Tibial nerve (tissue), 4 donors: ENCODE data around the gene CYP11A1. TPM values are rescaled to one million over a fixed set of nuclear protein-coding genes. Genes with fewer than 3 reads are reported as not detected.

ENCODE experiments used
- DNase-seq, 2 donors: peaks; one replicate each; pipeline ENCODE4 v3.0.0-alpha.2; 2019; ENCODE audit warnings: low spot score in 2 of 2
- H3K27ac ChIP-seq, 4 donors: fragments of 200-600 bp; sonication (generic) in 3 of 4; one replicate each; pipeline ENCODE4 v1.5.1; 2017 to 2019; ENCODE audit warnings: mild to moderate bottlenecking in 1 of 4
- H3K27me3 ChIP-seq, 2 donors: fragments of 200-600 bp; sonication (generic) in 1 of 2; one replicate each; pipeline versions ENCODE4 v1.5.1 to v1.6.0; 2017 to 2019
- H3K36me3 ChIP-seq, 3 donors: fragments of 200-600 bp; sonication (generic); one replicate each; pipeline ENCODE4 v1.5.1; 2018 to 2019
- H3K4me1 ChIP-seq, 4 donors: fragments of 200-600 bp; sonication (generic) in 3 of 4; one replicate each; pipeline ENCODE4 v1.5.1; 2017 to 2019
- H3K4me3 ChIP-seq, 4 donors: fragments of 200-600 bp; sonication (generic) in 3 of 4; one replicate each; pipeline ENCODE4 v1.5.1; 2017 to 2019; ENCODE audit warnings: mild to moderate bottlenecking in 1 of 4, moderate library complexity in 1 of 4
- H3K9me3 ChIP-seq, 4 donors: fragments of 200-600 bp; sonication (generic) in 3 of 4; one replicate each; pipeline ENCODE4 v1.5.1; 2017 to 2019
- CTCF ChIP-seq, 5 experiments: fragments of 200-600 bp in 3 of 5; fragments of 450-650 bp in 2 of 5; sonication (generic) in 3 of 5; IDR thresholded peaks; one replicate each; pipeline ENCODE4 v1.5.1; 2016 to 2019; ENCODE audit warnings: antibody characterized with exemption in 5 of 5, mild to moderate bottlenecking in 3 of 5, moderate library complexity in 2 of 5
- EP300 ChIP-seq, 2 donors: sonication (generic); formaldehyde crosslinking; IDR thresholded peaks; one replicate each; pipeline ENCODE4 v1.6.1; 2017; ENCODE audit warnings: antibody characterized with exemption in 2 of 2, mild to moderate bottlenecking in 1 of 2
- POLR2A ChIP-seq, 2 donors: fragments of 450-650 bp; IDR thresholded peaks; one replicate each; pipeline ENCODE4 v1.6.1; 2017; ENCODE audit warnings: antibody characterized with exemption in 2 of 2, mild to moderate bottlenecking in 2 of 2, moderate library complexity in 2 of 2
- WGBS, 2 donors: methylation state at CpG; one replicate each; pipeline ENCODE4 v1.1.5; 2018; 5-methylcytosine and 5-hydroxymethylcytosine counted together
- total RNA-seq, 4 donors: library from RNA; depleted of rRNA; stranded (reverse); fragments of >200 nt; gene quantifications; one replicate each; pipeline ENCODE4 v1.1.0, GENCODE V29; 2016

Gene CYP11A1
- total RNA-seq, 4 donors from 2014 or later: 2.4 to 5.7 (median 4.1) TPM

GRCh38 chr15:74388363-74388951 lies 21.0 kb upstream of the CYP11A1 start:
- Histone ChIP-seq H3K36me3 (no peaks in the 10 kb centered on the region), H3K4me3 (no peak overlapping the region), H3K4me1 (peaks cover 0 to 31% (median 16%) of the 10 kb centered on the region in 4 donors), H3K27me3 (no peaks in the 10 kb centered on the region), H3K27ac (no peak overlapping the region), H3K9me3 (no peaks in the 10 kb centered on the region)
- no peak for DNase-seq
- WGBS, 2 donors: 74 to 76% methylated on average over 8 to 9 of the region's 10 CpGs
- TF ChIP-seq POLR2A (IDR thresholded peaks at IDR 0.05): no peak

- TF ChIP-seq CTCF (IDR thresholded peaks at IDR 0.05) (no peak), POLR2A (IDR thresholded peaks at IDR 0.05) (no peak), EP300 (IDR thresholded peaks at IDR 0.05) (no peak)
- Histone ChIP-seq H3K4me3 (no peak overlapping the region), H3K27me3 (no peaks in the 10 kb centered on the region), H3K36me3 (no peaks in the 10 kb centered on the region), H3K9me3 (no peaks in the 10 kb centered on the region), H3K4me1 (peaks cover 0 to 33% (median 18%) of the 10 kb centered on the region in 4 donors), H3K27ac (no peak overlapping the region)
- no peak for DNase-seq
- 66 to 77% methylated on average over 10 of the region's 10 CpGs for WGBS, 2 donors
Measured at GRCh38 chr15:74387621-74388362, 20.3 kb upstream of the CYP11A1 start.

GRCh38 chr15:74387141-74387541 lies 19.7 kb upstream of the CYP11A1 start:
- no peak overlapping the region for H3K27ac ChIP-seq
- H3K9me3 ChIP-seq: no peaks in the 10 kb centered on the region
- H3K36me3 ChIP-seq: no peaks in the 10 kb centered on the region
- WGBS, 2 donors: 90 to 95% methylated on average over 8 to 13 of the region's 13 CpGs
- no peak for DNase-seq
- H3K4me3 ChIP-seq: no peak overlapping the region
- peaks cover 0 to 39% (median 18%) of the 10 kb centered on the region in 4 donors for H3K4me1 ChIP-seq
- no peaks in the 10 kb centered on the region for H3K27me3 ChIP-seq
- no peak for TF ChIP-seq EP300 (IDR thresholded peaks at IDR 0.05)
- TF ChIP-seq CTCF (IDR thresholded peaks at IDR 0.05): no peak
- TF ChIP-seq POLR2A (IDR thresholded peaks at IDR 0.05): no peak

- Histone ChIP-seq H3K4me1 (peaks cover 0 to 40% (median 18%) of the 10 kb centered on the region in 4 donors), H3K27ac (no peak overlapping the region), H3K27me3 (no peaks in the 10 kb centered on the region), H3K36me3 (no peaks in the 10 kb centered on the region), H3K4me3 (no peak overlapping the region), H3K9me3 (no peaks in the 10 kb centered on the region)
- no peak for TF ChIP-seq CTCF (IDR thresholded peaks at IDR 0.05)
- TF ChIP-seq POLR2A (IDR thresholded peaks at IDR 0.05): no peak
- no peak for TF ChIP-seq EP300 (IDR thresholded peaks at IDR 0.05)
- DNase-seq: no peak
- 61 to 76% methylated on average over 15 of the region's 15 CpGs for WGBS, 2 donors
Measured at GRCh38 chr15:74386496-74387140, 19.2 kb upstream of the CYP11A1 start.

GRCh38 chr15:74385733-74386132 lies 18.3 kb upstream of the CYP11A1 start:
- WGBS, 2 donors: 74 to 83% methylated on average over 6 of the region's 6 CpGs
- H3K27ac ChIP-seq: peak overlapping the region in 2 of 4 donors; percentile 29 to 75
- DNase-seq: no peak

More at GRCh38 chr15:74385733-74386132, 18.3 kb upstream of the CYP11A1 start:
- Histone ChIP-seq H3K4me1 (peaks cover 0 to 40% (median 18%) of the 10 kb centered on the region in 4 donors), H3K36me3 (no peaks in the 10 kb centered on the region), H3K27me3 (no peaks in the 10 kb centered on the region), H3K4me3 (no peak overlapping the region), H3K9me3 (no peaks in the 10 kb centered on the region)
- TF ChIP-seq POLR2A (IDR thresholded peaks at IDR 0.05): no peak
- TF ChIP-seq EP300 (IDR thresholded peaks at IDR 0.05): no peak
- TF ChIP-seq CTCF (IDR thresholded peaks at IDR 0.05): no peak
